GM18502 (cell line): ENCODE data around the gene ZBTB8A.

Source experiments
- ATAC-seq: cut with Tn5 transposase; IDR thresholded peaks from one replicate; pipeline ENCODE4 v1.9.1; 2021; ENCODE audit warnings: mild to moderate bottlenecking; ENCODE audit not compliant: unreplicated experiment, poor library complexity

Gene ZBTB8A

GRCh38 chr1:32651461-32652073 is 112.3 kb downstream of the ZBTB8A start:
- ATAC-seq: peak; percentile 27

- no peak for ATAC-seq
Measured at GRCh38 chr1:32652244-32652962, 113.2 kb downstream of the ZBTB8A start.
